ENCODE measurements around the gene MGMT.

The MGMT gene

DNA sequence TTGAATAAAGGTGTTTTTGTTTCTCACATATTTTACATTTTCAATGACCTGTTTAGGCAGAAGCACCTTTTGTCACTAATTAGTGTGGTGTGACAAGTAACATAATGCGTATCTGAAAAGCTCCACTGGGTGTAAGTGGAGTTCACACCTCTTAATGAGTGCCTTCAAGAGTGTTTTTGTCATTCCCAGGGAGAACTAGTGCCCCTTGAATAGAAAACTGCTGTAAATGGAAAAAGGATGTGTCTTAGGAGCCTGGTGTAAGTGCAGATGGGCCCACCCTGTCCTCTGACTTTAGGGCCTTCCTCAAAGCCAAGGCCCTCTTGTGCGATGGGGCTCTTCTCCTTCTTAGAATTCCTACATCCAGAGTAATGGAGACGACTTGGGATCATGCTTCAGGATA lies 170.0 kb downstream of the MGMT start:
- no peak for DNase-seq (ENCODE audit: low read depth)
- no peak overlapping the region for H3K4me3 ChIP-seq (ENCODE audit: low read length)
- no peak for TF ChIP-seq CTCF (IDR thresholded peaks at IDR 0.05; ENCODE audit: insufficient read depth, low read depth, low read length, missing control alignments)

- H3K4me3 ChIP-seq (ENCODE audit: low read length), result no peak overlapping the region
- DNase-seq (ENCODE audit: low read depth), result no peak
Measured at GRCh38 chr10:129637846-129638245, 170.8 kb downstream of the MGMT start.

GRCh38 chr10:129641351-129641750 lies 174.3 kb downstream of the MGMT start:
- TF ChIP-seq CTCF (IDR thresholded peaks at IDR 0.05; ENCODE audit: insufficient read depth, low read depth, low read length, missing control alignments), result no peak
- H3K4me3 ChIP-seq (ENCODE audit: low read length), result no peak overlapping the region
- no peak for DNase-seq (ENCODE audit: low read depth)

More at GRCh38 chr10:129637846-129638245, 170.8 kb downstream of the MGMT start:
- TF ChIP-seq CTCF (IDR thresholded peaks at IDR 0.05; ENCODE audit: insufficient read depth, low read depth, low read length, missing control alignments), result no peak

- no peak for TF ChIP-seq CTCF (IDR thresholded peaks at IDR 0.05; ENCODE audit: insufficient read depth, low read depth, low read length, missing control alignments)
- no peak for DNase-seq (ENCODE audit: low read depth)
- no peak overlapping the region for H3K4me3 ChIP-seq (ENCODE audit: low read length)
Measured at GRCh38 chr10:129641982-129642381, 174.9 kb downstream of the MGMT start.

DNA sequence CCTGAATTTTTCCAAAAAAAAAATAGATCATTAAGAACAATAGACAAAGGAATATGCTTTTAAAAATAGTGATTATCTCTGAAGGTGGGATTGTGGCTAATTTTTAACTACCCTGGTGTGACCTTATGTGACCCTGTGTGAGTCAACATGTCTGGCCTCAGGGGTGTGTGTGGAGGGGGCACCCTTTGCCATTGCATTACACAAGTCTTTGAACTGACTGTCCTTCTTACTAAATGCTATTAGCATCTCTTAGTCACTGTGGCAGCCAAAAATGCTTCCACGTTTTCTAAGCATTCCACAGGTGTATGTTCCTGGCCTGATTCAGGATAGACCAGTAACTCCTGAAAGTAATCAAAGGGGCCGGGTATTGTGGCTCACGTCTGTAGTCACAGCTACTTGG lies 175.4 kb downstream of the MGMT start:
- peak; percentile 12 for DNase-seq (ENCODE audit: low read depth)
- TF ChIP-seq CTCF (IDR thresholded peaks at IDR 0.05; ENCODE audit: insufficient read depth, low read depth, low read length, missing control alignments), result no peak
- H3K4me3 ChIP-seq (ENCODE audit: low read length), result no peak overlapping the region

- no peak for DNase-seq (ENCODE audit: low read depth)
- no peak for TF ChIP-seq CTCF (IDR thresholded peaks at IDR 0.05; ENCODE audit: insufficient read depth, low read depth, low read length, missing control alignments)
- H3K4me3 ChIP-seq (ENCODE audit: low read length), result no peak overlapping the region
Measured at GRCh38 chr10:129643266-129643665, 176.2 kb downstream of the MGMT start.

DNA sequence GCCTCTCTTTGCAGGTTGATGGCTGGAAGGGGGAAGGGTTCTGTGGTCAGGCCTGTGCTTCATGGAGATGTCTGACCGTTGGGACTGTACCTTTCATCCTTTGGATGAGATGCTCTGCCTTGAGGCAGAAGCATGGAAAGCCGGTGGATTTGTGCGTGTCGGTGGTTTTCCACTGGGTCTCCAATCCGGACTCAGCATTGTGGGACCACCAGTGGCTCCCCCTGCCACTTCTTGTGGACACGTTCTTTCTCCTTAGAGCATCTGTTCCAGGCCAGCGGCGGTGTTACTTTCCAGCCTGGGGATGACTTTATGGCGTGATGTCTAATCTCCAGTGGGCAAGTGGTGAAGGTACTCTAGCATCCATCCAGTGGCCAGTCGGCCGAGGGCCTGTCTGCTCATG lies 178.4 kb downstream of the MGMT start:
- no peak overlapping the region for H3K4me3 ChIP-seq (ENCODE audit: low read length)
- no peak for TF ChIP-seq CTCF (IDR thresholded peaks at IDR 0.05; ENCODE audit: insufficient read depth, low read depth, low read length, missing control alignments)
- no peak for DNase-seq (ENCODE audit: low read depth)
